K562 (cell line): Measurements from ENCODE around the gene DLK2. TPM values are rescaled to one million over a fixed set of nuclear protein-coding genes. Genes with fewer than 3 reads are reported as not detected.
A peak's percentile ranks its signal among the peaks of the same experiment; 100 is the strongest.
"Not testable (repeated sequence)": the region's sequence is repeated elsewhere in the genome, so short reads cannot be mapped to it uniquely, and the experiment has no call there.

Experiments used
- ATAC-seq: fragments of 200-7000 bp; cut with Tn5 transposase; 3 replicates; pipeline ENCODE4 v1.9.1; 2020; ENCODE audit warnings: moderate library complexity
- BruUV-seq: library from RNA; stranded (reverse); fragments of 400-500 nt; replicated peaks from 2 replicates; lab custom pipeline; 2021; lab: Mats Ljungman, UMichigan
- CTCF ChIA-PET: fragments of 300-600 bp; formaldehyde crosslinking; extraction: SDS; loops from one replicate; lab custom pipeline; 2021; ENCODE audit warnings: low intra/inter-chr PET ratio; lab: Yijun Ruan, JAX
- POLR2A ChIA-PET: fragments of 300-600, 350-650 bp; sonication (Branson Sonifier 250); formaldehyde crosslinking; extraction: SDS; loops from one replicate; lab custom pipeline; 2021; ENCODE audit warnings: antibody characterized with exemption, inconsistent platforms; lab: Yijun Ruan, JAX
- DNase-seq, 4 experiments: peaks; one replicate each; pipeline versions ENCODE4 v3.0.0 to v3.0.0-alpha.2; 2011 to 2018; ENCODE audit warnings: low spot score in 3 of 4, mixed read lengths in 3 of 4; ENCODE audit errors: extremely low read depth in 1 of 4
- FAIRE-seq: peaks from 2 replicates; lab custom pipeline; 2011; peaks lifted over from hg19 to GRCh38; lab: Jason Lieb, UNC
- H2AFZ ChIP-seq: 2 replicates; pipeline ENCODE4 v1.6.0; 2011; ENCODE audit warnings: low read depth, low read length, control low read depth, inconsistent platforms
- H3K27ac ChIP-seq: fragments of 200-600 bp; 3 replicates; pipeline ENCODE4 v1.8.0; 2011; ENCODE audit warnings: low read depth, mild to moderate bottlenecking, control low read depth, inconsistent platforms, low read length, moderate library complexity, mixed read lengths; ENCODE audit errors: extremely low read depth
- H3K27me3 ChIP-seq, 2 experiments: fragments of 300-600 bp in 1 of 2; 2 replicates in 1 of 2; 3 replicates in 1 of 2; pipeline versions ENCODE4 v1.6.0 to v1.8.0; 2011; ENCODE audit warnings: inconsistent platforms in 2 of 2, low read length in 2 of 2, mild to moderate bottlenecking in 1 of 2, mixed read lengths in 1 of 2, moderate library complexity in 1 of 2; ENCODE audit not compliant: control insufficient read depth in 2 of 2, insufficient read depth in 2 of 2
- H3K36me3 ChIP-seq: fragments of 300-600 bp; 3 replicates; pipeline ENCODE4 v1.8.0; 2011; ENCODE audit warnings: mild to moderate bottlenecking, low read length, inconsistent platforms; ENCODE audit not compliant: control insufficient read depth, insufficient read depth
- H3K4me1 ChIP-seq, 2 experiments: fragments of 200-600 bp in 1 of 2; replicated peaks in 1 of 2; 2 replicates in 1 of 2; 3 replicates in 1 of 2; pipeline versions ENCODE4 v1.5.1 to v1.8.0; 2011; ENCODE audit warnings: inconsistent platforms in 2 of 2, low read length in 2 of 2, mild to moderate bottlenecking in 1 of 2, mixed read lengths in 1 of 2, moderate library complexity in 1 of 2; ENCODE audit not compliant: control insufficient read depth in 2 of 2, insufficient read depth in 2 of 2
- H3K4me2 ChIP-seq: 2 replicates; pipeline ENCODE4 v1.6.1; 2011; ENCODE audit warnings: low read length, control low read depth, inconsistent platforms, mixed read lengths; ENCODE audit not compliant: insufficient read depth
- H3K4me3 ChIP-seq: fragments of 200-600 bp; sonication (generic), shearing (Covaris generic); 2 replicates; pipeline ENCODE4 v1.5.1; 2016; ENCODE audit warnings: control low read depth, inconsistent platforms
- H3K79me2 ChIP-seq: fragments of 200-600 bp; 3 replicates; pipeline ENCODE4 v1.8.0; 2011; ENCODE audit warnings: low read length, inconsistent platforms; ENCODE audit not compliant: control insufficient read depth, insufficient read depth
- H3K9ac ChIP-seq, 2 experiments: 2 replicates each; pipeline versions ENCODE4 v1.6.0 to v1.6.1; 2011; ENCODE audit warnings: low read depth in 2 of 2, low read length in 2 of 2, control low read depth in 1 of 2, inconsistent platforms in 1 of 2, mild to moderate bottlenecking in 1 of 2, mixed read lengths in 1 of 2; ENCODE audit not compliant: insufficient read depth in 1 of 2
- H3K9me1 ChIP-seq: one replicate; pipeline ENCODE4 v1.6.0; 2011; ENCODE audit warnings: inconsistent platforms, mild to moderate bottlenecking, low read length, moderate library complexity; ENCODE audit not compliant: control insufficient read depth, insufficient read depth
- H3K9me3 ChIP-seq: replicated peaks from 2 replicates; pipeline ENCODE4 v1.5.1; 2011; ENCODE audit warnings: low read depth, low read length, inconsistent platforms; ENCODE audit not compliant: control insufficient read depth, insufficient read depth
- H4K20me1 ChIP-seq: replicated peaks from 2 replicates; pipeline ENCODE4 v1.6.1; 2011; ENCODE audit warnings: low read length, inconsistent platforms, mixed read lengths; ENCODE audit not compliant: control insufficient read depth, insufficient read depth
- NR2F6 ChIP-seq: fragments of 450-650 bp; formaldehyde crosslinking; IDR thresholded peaks from 2 replicates; pipeline ENCODE4 v1.4.0; 2020; ENCODE audit warnings: mild to moderate bottlenecking
- POLR2G ChIP-seq: fragments of 200-400 bp; formaldehyde crosslinking; IDR thresholded peaks from 2 replicates; pipeline ENCODE4 v1.6.1; 2017; ENCODE audit warnings: low read depth, mild to moderate bottlenecking, antibody characterized with exemption, low read length, moderate library complexity
- WGBS: fragments of 100-300 bp; shearing (Covaris generic); methylation state at CpG from one replicate; pipeline ENCODE4 v1.1.6; 2016; ENCODE audit warnings: low coverage, mixed read lengths; ENCODE audit not compliant: insufficient coverage; ENCODE audit errors: missing lambda C conversion rate; 5-methylcytosine and 5-hydroxymethylcytosine counted together
- in situ Hi-C: fragments of 300-500 bp; cut with MboI; formaldehyde crosslinking; loops from 4 replicates; pipeline ENCODE4 v1.15.0; 2018; ENCODE audit warnings: inconsistent platforms, mixed read lengths
- intact Hi-C: fragments of 100-400 bp; cut with micrococcal nuclease; formaldehyde crosslinking; loops from 2 replicates; pipeline ENCODE4 v1.14.2; 2022
- polyA plus RNA-seq, 8 experiments: library from polyadenylated mRNA; depleted of rRNA in 4 of 8; stranded (reverse) in 5 of 8; unstranded in 3 of 8; fragments of >200 nt; fragmentation: Nextera tagmentation in 2 of 8; fragmentation: Illumina TruSeq in 1 of 8; extraction: Ambion mirVana in 2 of 8; extraction: Trizol in 1 of 8; gene quantifications; 2 replicates each; pipeline versions ENCODE4 v1.2.1 to v1.2.3, GENCODE V29; 2011 to 2014; ENCODE audit warnings: inconsistent platforms in 1 of 8, missing spikeins in 1 of 8
- total RNA-seq, 7 experiments: library from RNA; depleted of rRNA in 6 of 7; stranded (reverse); fragments of >200 nt in 6 of 7; fragmentation: Illumina TruSeq in 2 of 7; extraction: Trizol in 2 of 7; gene quantifications; 2 replicates each; pipeline versions ENCODE4 v1.2.1 to v1.2.3, GENCODE V29; 2011 to 2021; ENCODE audit warnings: low replicate concordance in 1 of 7
- TF ChIP-seq, protein P1 (sequence below), 3 experiments: fragments of 200-800 bp in 1 of 3; sonication (Bioruptor generic) in 1 of 3; sonication (generic) in 1 of 3; formaldehyde crosslinking in 1 of 3; IDR thresholded peaks; 2 replicates each; pipeline versions ENCODE4 v1.6.1 to v1.8.0; 2016 to 2022; ENCODE audit warnings: mild to moderate bottlenecking in 2 of 3, missing compliant biosample characterization in 2 of 3, missing genetic modification characterization in 2 of 3, missing genetic modification reagents in 1 of 3

Gene DLK2
- total and polyA plus RNA-seq, 9 of the 15 experiments (the other 6 are each of a cell fraction or from before 2014, with no cell fraction given): 0.11 to 0.53 (median 0.29) TPM; not detected in 3

- TF ChIP-seq, protein P1, sequence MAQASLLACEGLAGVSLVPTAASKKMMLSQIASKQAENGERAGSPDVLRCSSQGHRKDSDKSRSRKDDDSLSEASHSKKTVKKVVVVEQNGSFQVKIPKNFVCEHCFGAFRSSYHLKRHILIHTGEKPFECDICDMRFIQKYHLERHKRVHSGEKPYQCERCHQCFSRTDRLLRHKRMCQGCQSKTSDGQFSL (CRISPR knock-in tag; IDR thresholded peaks at IDR 0.05): no peak
- TF ChIP-seq, protein P1 (tag; IDR thresholded peaks at IDR 0.05): no peak
- TF ChIP-seq NR2F6 (CRISPR knock-in tag): no peak
Observed at GRCh38 chr6:43459535-43459934, 4.2 kb upstream of the DLK2 start (continued).

GRCh38 chr6:43458154-43458553 is 2.8 kb upstream of the DLK2 start:
- H3K4me2 ChIP-seq, FAIRE-seq: not testable (repeated sequence)

More at GRCh38 chr6:43458154-43458553, 2.8 kb upstream of the DLK2 start:
- intact Hi-C loops, H4K20me1 ChIP-seq, H3K79me2 ChIP-seq, H3K9me1 ChIP-seq, in situ Hi-C loops, H3K9me3 ChIP-seq, H3K9ac ChIP-seq, H3K27ac ChIP-seq, H3K4me3 ChIP-seq, H3K36me3 ChIP-seq, BruUV-seq, ATAC-seq, H2AFZ ChIP-seq, POLR2A ChIA-PET, DNase-seq: not testable (repeated sequence)
- TF ChIP-seq POLR2G: 0 out of 2 replicates have a peak, but pooled peaks have one; percentile 19
- 73% methylated on average over 15 of the region's 15 CpGs for WGBS
- Histone ChIP-seq H3K27me3 (peaks cover 9 to 11% of the 10 kb centered on the region in 2 experiments; a peak in 3 of 5 replicates), H3K4me1 (peaks cover 0 to 18% of the 10 kb centered on the region in 2 experiments; a peak in 4 of 5 replicates)
- CTCF ChIA-PET: interaction anchor here (0.6 to 1.2 kb wide), 4 partner anchors 31 to 288 kb away, joined by 3 to 8 read pairs (median 5); no protein-coding TSS in a partner anchor
